H7 (cell line): ENCODE results near the gene DDB1. TPM values are rescaled to one million over a fixed set of nuclear protein-coding genes. Genes with fewer than 3 reads are reported as not detected.

ENCODE experiments used
- DNase-seq: peaks from one replicate; pipeline ENCODE4 v3.0.0; 2012
- H3K27me3 ChIP-seq: 2 replicates; pipeline ENCODE4 v1.6.0; 2011; ENCODE audit warnings: mild to moderate bottlenecking, low read length; ENCODE audit not compliant: control insufficient read depth, insufficient read depth
- H3K36me3 ChIP-seq: replicated peaks from 2 replicates; pipeline ENCODE4 v1.5.1; 2011; ENCODE audit warnings: low read length; ENCODE audit not compliant: control insufficient read depth, insufficient read depth
- H3K4me3 ChIP-seq: 2 replicates; pipeline ENCODE4 v1.5.1; 2011; ENCODE audit warnings: low read depth, mild to moderate bottlenecking, control low read depth, low read length, moderate library complexity; ENCODE audit not compliant: insufficient read depth
- total RNA-seq: library from RNA; depleted of rRNA; stranded (reverse); fragments of >200 nt; shearing (Covaris generic); gene quantifications from 2 replicates; pipeline ENCODE4 v1.2.3, GENCODE V29; 2014

Gene DDB1
- total RNA-seq, 1 experiment from 2014 or later = 256 TPM

- Histone ChIP-seq H3K36me3 (peaks cover 4% of the 10 kb centered on the region), H3K4me3 (peak overlapping the region; percentile 30; the same call in 1 of the 2 replicates), H3K27me3 (peaks cover 5% of the 10 kb centered on the region; the same call in 1 of the 2 replicates)
- peak; percentile 99 for DNase-seq
Measured at GRCh38 chr11:61281581-61282250, 51.2 kb downstream of the DDB1 start.

- peak; percentile 61 for DNase-seq
- peaks cover 5% of the 10 kb centered on the region; the same call in 1 of the 2 replicates for H3K27me3 ChIP-seq
- H3K4me3 ChIP-seq = no peak overlapping the region
- peaks cover 2% of the 10 kb centered on the region for H3K36me3 ChIP-seq
Measured at GRCh38 chr11:61280883-61281580, 51.9 kb downstream of the DDB1 start.

- Histone ChIP-seq H3K4me3 (no peak overlapping the region), H3K27me3 (peaks cover 5% of the 10 kb centered on the region; the same call in 1 of the 2 replicates), H3K36me3 (no peaks in the 10 kb centered on the region; the same call in none of the 2 replicates)
- DNase-seq = peak; percentile 68
Measured at GRCh38 chr11:61279934-61280659, 52.8 kb downstream of the DDB1 start.

GRCh38 chr11:61278001-61278470 is 54.9 kb downstream of the DDB1 start:
- DNase-seq = no peak
- no peaks in the 10 kb centered on the region; the same call in none of the 2 replicates for H3K36me3 ChIP-seq
- H3K4me3 ChIP-seq = no peak overlapping the region
- H3K27me3 ChIP-seq = peaks cover 5% of the 10 kb centered on the region; the same call in 1 of the 2 replicates

- H3K36me3 ChIP-seq = no peaks in the 10 kb centered on the region; the same call in none of the 2 replicates
- H3K4me3 ChIP-seq = no peak overlapping the region
- peaks cover 2% of the 10 kb centered on the region; the same call in 1 of the 2 replicates for H3K27me3 ChIP-seq
- no peak for DNase-seq
Measured at GRCh38 chr11:61277186-61278000, 55.5 kb downstream of the DDB1 start.

- Histone ChIP-seq H3K36me3 (peaks cover 2% of the 10 kb centered on the region), H3K27me3 (no peaks in the 10 kb centered on the region; the same call in 1 of the 2 replicates), H3K4me3 (no peak overlapping the region)
- no peak for DNase-seq
Measured at GRCh38 chr11:61275191-61275590, 57.7 kb downstream of the DDB1 start.

- Histone ChIP-seq H3K36me3 (peaks cover 2% of the 10 kb centered on the region), H3K27me3 (no peaks in the 10 kb centered on the region; the same call in 1 of the 2 replicates), H3K4me3 (no peak overlapping the region)
- no peak for DNase-seq
Measured at GRCh38 chr11:61274084-61274483, 58.8 kb downstream of the DDB1 start.

GRCh38 chr11:61273178-61274078 is 59.5 kb downstream of the DDB1 start:
- no peak for DNase-seq
- Histone ChIP-seq H3K27me3 (no peaks in the 10 kb centered on the region; the same call in 1 of the 2 replicates), H3K4me3 (no peak overlapping the region), H3K36me3 (peaks cover 2% of the 10 kb centered on the region)

- Histone ChIP-seq H3K36me3 (peaks cover 2% of the 10 kb centered on the region), H3K27me3 (no peaks in the 10 kb centered on the region; the same call in 1 of the 2 replicates), H3K4me3 (no peak overlapping the region)
- DNase-seq = no peak
Measured at GRCh38 chr11:61272731-61273130, 60.2 kb downstream of the DDB1 start.

- Histone ChIP-seq H3K4me3 (no peak overlapping the region), H3K27me3 (no peaks in the 10 kb centered on the region), H3K36me3 (peaks cover 2% of the 10 kb centered on the region)
- no peak for DNase-seq
Measured at GRCh38 chr11:61270354-61271076, 62.4 kb downstream of the DDB1 start.

- no peaks in the 10 kb centered on the region for H3K27me3 ChIP-seq
- no peak for DNase-seq
- H3K36me3 ChIP-seq = peaks cover 4% of the 10 kb centered on the region
- no peak overlapping the region for H3K4me3 ChIP-seq
Measured at GRCh38 chr11:61268588-61269250, 64.2 kb downstream of the DDB1 start.

- H3K4me3 ChIP-seq = no peak overlapping the region
- no peak for DNase-seq
- peaks cover 6% of the 10 kb centered on the region for H3K36me3 ChIP-seq
- no peaks in the 10 kb centered on the region for H3K27me3 ChIP-seq
Measured at GRCh38 chr11:61267437-61267841, 65.5 kb downstream of the DDB1 start.
